HG03442 (cell line): ENCODE results near the gene BUD13.

Source experiments
- ATAC-seq: cut with Tn5 transposase; IDR thresholded peaks from one replicate; pipeline ENCODE4 v1.9.1; 2021; ENCODE audit warnings: mild to moderate bottlenecking, moderate library complexity; ENCODE audit not compliant: unreplicated experiment

Gene BUD13

DNA sequence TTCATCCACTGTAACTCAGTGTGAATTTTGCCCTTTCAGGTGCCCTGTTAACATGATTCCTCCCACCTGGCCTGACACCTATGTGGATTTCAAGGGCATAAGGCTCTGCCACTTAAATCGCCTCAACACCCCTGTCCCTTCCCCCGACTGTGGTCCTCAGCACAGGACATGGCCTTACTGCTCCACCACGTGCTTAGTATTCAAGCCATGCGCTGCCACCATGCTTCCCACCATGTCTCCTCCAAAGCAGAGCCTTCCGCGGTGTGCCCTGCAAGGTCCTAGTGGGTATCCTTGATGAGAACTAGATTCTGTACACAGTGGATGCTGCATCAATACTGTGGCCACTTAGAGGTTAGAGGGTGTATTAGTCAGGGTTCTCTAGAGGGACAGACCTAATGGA is 51.9 kb downstream of the BUD13 start:
- ATAC-seq: no peak

DNA sequence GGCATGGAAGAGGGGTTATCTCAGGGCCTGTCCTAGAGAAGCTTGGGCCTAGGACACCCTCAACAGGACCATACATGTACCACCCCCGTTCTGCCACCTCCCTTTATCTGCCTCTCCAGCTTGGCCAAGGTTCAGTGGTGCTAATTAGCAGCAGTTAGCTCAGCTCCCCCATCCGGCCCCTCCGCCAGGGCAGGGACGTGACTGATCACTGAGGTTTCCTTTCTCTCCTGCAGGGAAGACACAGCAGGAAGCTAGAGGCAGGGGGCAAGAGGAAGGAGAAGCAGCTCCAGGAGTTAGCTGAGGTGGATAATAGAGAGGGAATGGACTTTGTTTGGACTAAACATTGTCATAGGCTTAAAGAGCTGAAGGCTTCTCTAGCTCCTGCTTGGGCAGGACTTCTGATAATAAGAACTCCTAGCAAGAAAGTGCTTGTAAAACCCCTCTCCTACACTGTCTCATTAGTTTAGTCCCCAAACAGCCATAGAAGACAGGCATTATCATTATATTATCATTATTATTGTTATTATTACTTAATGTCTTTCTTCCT is 53.8 kb downstream of the BUD13 start:
- no peak for ATAC-seq

DNA sequence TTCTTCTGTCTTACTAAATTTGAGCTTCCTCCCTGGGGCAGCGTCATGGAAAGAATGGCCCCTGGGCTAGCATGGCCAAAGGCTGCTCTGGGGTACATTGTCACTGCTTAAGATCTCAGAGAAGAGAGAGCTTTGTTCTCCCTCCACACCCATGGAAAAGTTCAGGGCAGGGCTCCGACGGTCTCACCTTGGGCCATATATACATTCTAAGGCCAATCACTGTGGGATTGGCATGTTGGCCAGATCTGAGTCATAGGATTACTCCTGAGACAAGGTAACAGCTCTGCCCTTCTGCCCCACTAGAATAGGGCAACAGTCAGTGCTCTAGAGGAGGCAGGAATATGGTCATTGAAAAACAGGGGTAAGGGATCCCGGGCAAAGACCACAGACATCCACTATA is 56.2 kb downstream of the BUD13 start:
- no peak for ATAC-seq

DNA sequence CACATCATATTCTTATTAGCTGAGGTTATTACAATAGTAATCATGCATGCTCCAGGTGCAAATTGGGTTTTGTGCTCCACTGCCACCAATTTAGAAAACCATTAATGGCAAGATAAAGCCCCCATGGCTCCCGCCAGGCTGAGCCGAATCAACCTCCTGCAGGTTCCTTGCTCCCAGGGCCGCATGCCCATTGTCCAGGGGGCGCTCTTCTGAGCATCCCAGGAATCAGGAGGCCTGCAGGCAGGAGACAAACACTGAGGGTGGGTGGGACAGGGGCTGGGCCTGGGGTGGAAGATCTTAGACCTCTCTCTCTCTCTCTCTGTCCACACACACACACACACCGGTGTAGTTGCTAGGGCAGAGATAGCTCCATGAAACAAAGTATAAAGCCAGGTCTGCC is 57.4 kb downstream of the BUD13 start:
- no peak for ATAC-seq

DNA sequence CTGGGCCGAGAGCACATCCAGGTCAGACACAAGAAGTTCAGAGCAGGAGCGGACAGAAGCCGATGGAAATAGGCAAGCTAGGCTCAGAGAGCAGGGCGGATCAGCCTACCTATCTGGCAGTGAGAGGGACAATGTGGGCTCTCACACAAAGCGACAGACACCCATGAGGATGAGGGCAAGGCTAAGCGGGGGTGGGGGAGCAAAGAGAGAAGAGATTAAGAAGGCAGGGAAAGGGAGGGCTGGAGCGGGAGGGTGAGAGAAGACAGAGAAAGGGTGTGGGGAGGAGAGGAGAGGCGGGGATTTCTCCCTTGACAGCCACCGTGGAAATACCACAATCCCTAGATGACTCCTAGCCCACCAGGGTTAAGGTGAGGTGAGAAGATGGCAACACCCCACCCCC is 57.9 kb downstream of the BUD13 start:
- no peak for ATAC-seq

DNA sequence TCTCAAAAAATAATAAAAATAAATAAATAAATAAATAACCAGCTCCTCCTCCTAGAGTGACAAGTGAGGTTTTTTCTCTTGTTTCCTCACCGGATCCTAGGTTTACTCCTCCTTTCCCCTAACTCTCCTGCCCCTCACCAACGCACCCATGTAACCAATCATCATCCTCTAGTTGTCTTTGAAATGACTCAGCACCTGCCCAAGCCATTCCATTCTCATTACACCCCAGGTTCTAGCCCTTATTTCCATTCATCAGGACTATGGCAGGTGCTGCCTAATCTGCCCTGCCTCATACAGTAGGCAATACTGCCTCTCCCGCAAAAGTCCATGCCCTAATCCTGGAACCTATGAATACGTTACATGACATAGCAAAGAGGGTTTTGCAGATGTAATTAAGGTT is 60.4 kb downstream of the BUD13 start:
- ATAC-seq: no peak

DNA sequence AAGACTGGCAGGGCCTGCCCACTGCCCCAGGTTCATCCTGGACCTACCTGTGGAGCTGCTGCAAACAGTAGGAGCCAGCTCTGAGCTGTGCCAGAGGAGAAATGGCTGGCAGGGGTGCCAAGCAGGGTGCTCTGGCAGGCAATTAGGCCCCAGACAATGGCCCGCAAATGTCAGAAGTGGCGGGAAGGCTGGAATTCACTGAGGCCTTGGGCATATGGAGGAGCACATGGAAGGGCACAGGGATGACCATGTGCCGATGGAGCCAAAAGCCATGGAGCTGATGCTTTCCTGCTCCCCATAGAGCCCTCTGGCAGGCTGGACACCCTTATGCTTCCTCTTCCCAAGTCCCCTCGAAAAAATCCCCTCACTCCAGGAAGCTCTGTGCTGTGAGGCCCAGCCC is 62.0 kb downstream of the BUD13 start:
- no peak for ATAC-seq

DNA sequence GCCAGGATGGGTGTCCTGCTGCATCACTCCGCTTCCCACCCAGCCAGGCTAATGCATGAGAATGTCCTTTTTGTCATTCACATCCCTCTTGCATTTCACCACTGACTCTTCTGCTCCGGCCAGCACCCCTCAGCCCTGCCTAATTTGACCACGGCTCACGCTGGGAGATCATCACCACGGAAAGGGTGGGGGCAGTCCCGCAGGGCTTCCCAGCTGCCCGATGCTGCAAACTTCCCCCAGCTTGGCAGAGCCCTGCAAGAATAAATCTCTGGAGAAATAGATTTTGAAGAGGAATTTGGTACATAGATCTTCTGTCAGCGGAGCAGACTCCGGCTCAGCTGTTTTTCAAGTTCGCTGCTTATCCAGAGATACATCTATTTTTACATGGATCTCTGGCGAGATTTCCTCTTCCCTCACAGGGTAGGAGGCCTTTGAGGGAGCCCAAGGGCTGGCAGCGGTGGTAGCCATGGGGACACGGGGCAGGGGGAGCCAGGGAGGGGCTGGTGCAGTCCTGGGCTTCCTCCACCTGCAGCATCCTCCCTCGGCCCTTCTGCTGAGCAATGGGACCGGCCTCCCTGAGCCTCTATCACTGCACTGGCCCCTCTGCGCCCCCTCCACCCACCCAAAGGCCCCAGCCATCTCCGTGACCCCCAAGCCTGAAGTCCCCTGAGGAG is 62.6 kb downstream of the BUD13 start:
- ATAC-seq: no peak

DNA sequence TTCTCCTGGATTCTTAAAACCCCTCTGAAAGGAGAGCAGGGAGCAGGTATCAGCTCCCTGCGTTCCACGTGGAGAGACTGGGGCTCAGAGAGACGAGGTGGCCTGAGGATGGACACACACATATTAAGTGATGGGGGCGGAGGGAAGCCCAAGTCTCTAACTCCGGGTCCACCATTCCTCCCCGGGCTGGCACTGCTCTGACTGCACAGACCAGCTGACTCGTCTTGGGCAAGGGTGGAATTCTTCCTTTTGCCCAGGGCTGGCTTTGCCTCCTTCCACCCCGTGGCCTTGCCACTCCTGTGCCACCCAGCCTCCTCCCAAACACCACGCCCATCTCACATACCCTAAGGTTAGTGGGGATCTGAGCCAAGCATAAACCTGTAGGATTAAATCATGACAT is 65.0 kb downstream of the BUD13 start:
- no peak for ATAC-seq

DNA sequence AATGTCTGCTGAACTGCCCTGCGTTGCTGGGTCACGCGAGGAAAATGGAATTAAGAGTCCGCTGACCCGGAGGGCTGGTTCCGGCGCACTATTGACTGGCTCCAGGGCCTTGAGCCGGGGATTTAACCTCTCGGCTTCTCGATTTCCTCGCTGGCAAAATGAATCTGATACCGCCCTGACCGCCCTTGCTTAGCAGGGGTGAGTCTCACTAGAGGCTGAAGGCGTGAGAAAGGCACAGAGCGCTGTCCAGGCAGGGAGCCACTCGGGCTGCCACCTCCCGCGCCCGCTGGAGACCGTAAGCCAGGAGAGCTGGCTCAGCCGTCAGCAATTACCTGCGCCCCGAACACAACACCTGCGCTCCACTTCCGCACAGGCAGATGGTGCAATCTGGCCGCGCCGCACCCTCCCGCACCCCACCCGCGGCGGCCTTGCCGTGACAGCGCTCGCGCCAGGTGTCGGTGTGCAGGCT is 65.6 kb downstream of the BUD13 start:
- no peak for ATAC-seq

DNA sequence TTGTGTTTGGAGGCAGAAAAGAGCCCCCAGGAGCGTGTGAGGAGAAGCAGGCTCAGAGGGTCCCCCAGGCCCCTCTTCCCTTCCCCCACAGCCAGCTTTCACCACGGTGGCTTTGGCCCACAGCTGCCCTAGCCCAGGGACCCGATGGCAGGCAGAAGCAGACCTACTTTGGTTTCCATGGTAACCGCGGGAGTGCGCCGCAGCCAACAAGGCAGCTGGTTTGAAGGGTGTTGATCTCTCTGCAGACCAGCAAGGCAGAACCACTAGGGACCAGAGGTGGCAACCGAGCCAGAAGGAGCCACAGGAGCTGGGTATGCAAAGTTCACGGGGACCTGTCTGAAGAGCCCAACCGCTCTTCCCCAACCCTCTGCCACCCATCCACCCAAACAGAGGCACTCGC is 69.4 kb downstream of the BUD13 start:
- ATAC-seq: no peak

DNA sequence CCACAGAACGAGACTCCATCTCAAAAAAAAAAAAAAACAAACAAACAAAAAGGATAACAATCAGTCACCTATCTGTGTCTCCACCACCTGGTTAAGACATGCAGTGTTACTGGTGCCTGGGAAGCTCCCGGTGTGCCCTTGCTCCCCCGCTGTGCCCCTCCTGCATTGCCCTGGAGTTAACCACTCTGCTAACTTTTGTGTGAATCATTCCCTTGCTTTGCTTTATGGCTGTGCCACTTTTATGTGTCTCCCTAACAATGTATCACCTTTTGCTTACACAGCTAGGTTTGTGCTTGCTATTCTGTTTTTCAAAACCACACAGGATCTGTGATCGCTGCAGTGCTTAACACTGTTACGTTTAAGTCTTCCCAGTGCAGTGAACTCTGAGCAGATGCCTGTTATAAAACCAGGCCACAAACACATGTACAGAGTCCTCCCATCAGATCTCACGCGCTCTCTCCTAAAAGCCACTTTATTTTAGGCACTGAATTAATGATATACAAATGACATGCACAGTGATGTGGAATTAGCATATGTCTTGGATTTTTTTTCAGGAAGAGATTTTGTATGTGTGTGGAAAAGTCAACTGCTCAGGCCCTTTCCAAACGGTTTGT is 69.9 kb downstream of the BUD13 start:
- ATAC-seq: no peak

DNA sequence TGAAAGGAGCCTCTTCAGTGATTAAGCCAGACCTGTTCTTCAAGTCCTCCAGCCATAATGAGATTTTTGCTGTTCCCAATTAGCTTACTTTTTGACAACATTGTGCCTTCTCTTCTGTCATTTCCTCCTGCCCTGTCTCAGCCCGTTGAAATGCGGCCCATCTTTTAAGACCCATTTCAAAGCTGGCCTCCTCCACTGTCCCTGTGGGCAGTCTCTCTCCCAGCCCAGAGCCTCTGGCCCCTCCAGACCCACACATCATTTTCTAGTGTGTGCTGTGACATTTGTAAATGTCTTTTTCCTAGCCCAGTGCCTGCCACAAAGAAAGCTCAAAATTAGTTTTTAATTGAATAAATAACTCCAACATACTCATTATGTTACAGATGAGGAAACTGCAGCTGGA is 70.9 kb downstream of the BUD13 start:
- no peak for ATAC-seq

DNA sequence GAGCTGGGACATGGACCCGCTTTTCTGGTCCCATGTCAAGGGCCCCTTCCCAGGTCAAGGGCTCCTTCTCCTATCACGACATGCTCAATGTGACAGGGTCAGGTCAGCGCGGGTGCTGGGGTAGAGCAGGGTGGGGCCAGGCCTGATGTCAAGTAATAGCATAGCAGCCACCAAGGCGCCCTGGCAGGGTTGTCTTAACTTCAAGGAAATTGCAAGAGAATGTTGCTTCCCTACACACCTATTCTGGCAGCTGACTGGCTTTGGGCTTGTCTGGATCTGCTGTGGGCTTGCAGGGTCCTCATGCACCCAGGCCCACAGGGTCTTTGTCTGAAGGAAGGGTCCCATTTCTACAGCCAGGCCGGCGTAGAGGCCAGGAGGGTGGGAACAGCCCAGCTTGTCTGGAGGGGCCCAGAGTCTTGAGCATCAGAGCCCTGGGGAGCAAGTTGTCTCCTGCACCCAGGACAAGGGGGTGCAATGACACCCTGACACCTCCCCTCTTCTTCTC is 71.4 kb downstream of the BUD13 start:
- ATAC-seq: no peak

DNA sequence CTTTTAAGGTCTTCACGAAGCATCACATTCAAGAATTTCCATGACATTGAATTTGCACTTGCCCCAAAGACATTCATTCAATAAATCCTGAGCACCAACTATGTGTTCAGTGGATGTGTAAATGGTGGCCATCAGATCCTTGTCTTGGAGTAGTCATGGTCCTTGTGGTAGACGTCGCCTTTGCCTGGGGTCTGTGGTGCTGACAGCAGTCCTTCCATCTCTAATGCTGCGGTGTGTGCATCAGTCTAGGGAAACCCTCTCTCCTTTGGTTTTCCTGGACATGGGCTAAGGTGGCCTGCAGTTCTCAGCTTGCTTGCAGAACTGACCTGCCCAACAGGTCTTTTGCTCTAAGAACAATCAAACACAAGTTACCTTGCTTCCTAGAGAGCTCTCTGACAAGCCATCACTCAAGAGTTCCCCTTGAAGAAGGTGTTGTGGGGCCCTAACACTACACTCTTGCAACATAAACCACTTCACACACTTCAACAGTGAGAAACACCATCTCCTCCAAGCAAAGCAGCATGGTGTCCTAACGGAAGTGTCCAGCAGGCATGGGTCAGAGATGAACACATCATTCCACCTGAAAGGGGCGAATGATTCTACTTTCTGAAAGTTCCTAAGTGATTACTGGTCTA is 72.1 kb downstream of the BUD13 start:
- ATAC-seq: no peak
